ENCODE data around the gene SCYGR4.

SCYGR4 gene

GRCh38 chr2:227614246-227614645 lies 3.1 kb upstream of the SCYGR4 start:
- no peak for DNase-seq (ENCODE audit: low read depth, low spot score)

GRCh38 chr2:227614740-227615139 lies 2.6 kb upstream of the SCYGR4 start, which contains the start of gene SCYGR3:
Gene SCYGR3, minus strand, starts transcription at chr2:227614840. Its CDS starts 0 bp downstream, at chr2:227614840.
- DNase-seq (ENCODE audit: low read depth, low spot score) = no peak

GRCh38 chr2:227615181-227615580 lies 2.1 kb upstream of the SCYGR4 start:
- DNase-seq (ENCODE audit: low read depth, low spot score) = no peak

- no peak for DNase-seq (ENCODE audit: low read depth, low spot score)
These were observed 1.4 kb upstream of the SCYGR4 start for GRCh38 chr2:227615906-227616305.

- DNase-seq (ENCODE audit: low read depth, low spot score) = peak; percentile 12
These were observed 667 bp upstream of the SCYGR4 start for GRCh38 chr2:227616631-227617030.

- DNase-seq (ENCODE audit: low read depth, low spot score) = no peak
These were observed 5.9 kb downstream of the SCYGR4 start for GRCh38 chr2:227623226-227623625.

- DNase-seq (ENCODE audit: low read depth, low spot score) = no peak
These were observed 8.1 kb downstream of the SCYGR4 start for GRCh38 chr2:227625420-227625819.

GRCh38 chr2:227626580-227627151 lies 9.4 kb downstream of the SCYGR4 start:
- no peak for DNase-seq (ENCODE audit: low read depth, low spot score)

GRCh38 chr2:227627769-227628168 lies 10.5 kb downstream of the SCYGR4 start:
- no peak for DNase-seq (ENCODE audit: low read depth, low spot score)

GRCh38 chr2:227629435-227629834 lies 12.1 kb downstream of the SCYGR4 start:
- DNase-seq (ENCODE audit: low read depth, low spot score) = no peak

GRCh38 chr2:227630322-227630721 lies 13.0 kb downstream of the SCYGR4 start:
- no peak for DNase-seq (ENCODE audit: low read depth, low spot score)

GRCh38 chr2:227632827-227633226 lies 15.5 kb downstream of the SCYGR4 start:
- no peak for DNase-seq (ENCODE audit: low read depth, low spot score)

- no peak for DNase-seq (ENCODE audit: low read depth, low spot score)
These were observed 16.9 kb downstream of the SCYGR4 start for GRCh38 chr2:227634201-227634600.

- DNase-seq (ENCODE audit: low read depth, low spot score) = no peak
These were observed 25.4 kb downstream of the SCYGR4 start for GRCh38 chr2:227642656-227643055.

GRCh38 chr2:227643990-227644551 lies 26.8 kb downstream of the SCYGR4 start:
- no peak for DNase-seq (ENCODE audit: low read depth, low spot score)

GRCh38 chr2:227653419-227653818 lies 36.1 kb downstream of the SCYGR4 start:
- DNase-seq (ENCODE audit: low read depth, low spot score) = no peak

- no peak for DNase-seq (ENCODE audit: low read depth, low spot score)
These were observed 37.1 kb downstream of the SCYGR4 start for GRCh38 chr2:227654426-227654825.

- no peak for DNase-seq (ENCODE audit: low read depth, low spot score)
These were observed 38.2 kb downstream of the SCYGR4 start for GRCh38 chr2:227655454-227655853.

- no peak for DNase-seq (ENCODE audit: low read depth, low spot score)
These were observed 40.0 kb downstream of the SCYGR4 start for GRCh38 chr2:227657199-227657845.

GRCh38 chr2:227661025-227661649 lies 43.8 kb downstream of the SCYGR4 start:
- peak; percentile 23 for DNase-seq (ENCODE audit: low read depth, low spot score)

- no peak for DNase-seq (ENCODE audit: low read depth, low spot score)
These were observed 44.5 kb downstream of the SCYGR4 start for GRCh38 chr2:227661827-227662226.

- no peak for DNase-seq (ENCODE audit: low read depth, low spot score)
These were observed 48.1 kb downstream of the SCYGR4 start for GRCh38 chr2:227665189-227665940.

Measured in iPS DF 19.7 (cell line).